Measurements from ENCODE around the gene MYH11. TPM values are rescaled to one million over a fixed set of nuclear protein-coding genes. Genes with fewer than 3 reads are reported as not detected.

Gene MYH11
- total RNA-seq, 4 donors from 2014 or later = 19.5 to 63.2 (median 24.6) TPM

DNA sequence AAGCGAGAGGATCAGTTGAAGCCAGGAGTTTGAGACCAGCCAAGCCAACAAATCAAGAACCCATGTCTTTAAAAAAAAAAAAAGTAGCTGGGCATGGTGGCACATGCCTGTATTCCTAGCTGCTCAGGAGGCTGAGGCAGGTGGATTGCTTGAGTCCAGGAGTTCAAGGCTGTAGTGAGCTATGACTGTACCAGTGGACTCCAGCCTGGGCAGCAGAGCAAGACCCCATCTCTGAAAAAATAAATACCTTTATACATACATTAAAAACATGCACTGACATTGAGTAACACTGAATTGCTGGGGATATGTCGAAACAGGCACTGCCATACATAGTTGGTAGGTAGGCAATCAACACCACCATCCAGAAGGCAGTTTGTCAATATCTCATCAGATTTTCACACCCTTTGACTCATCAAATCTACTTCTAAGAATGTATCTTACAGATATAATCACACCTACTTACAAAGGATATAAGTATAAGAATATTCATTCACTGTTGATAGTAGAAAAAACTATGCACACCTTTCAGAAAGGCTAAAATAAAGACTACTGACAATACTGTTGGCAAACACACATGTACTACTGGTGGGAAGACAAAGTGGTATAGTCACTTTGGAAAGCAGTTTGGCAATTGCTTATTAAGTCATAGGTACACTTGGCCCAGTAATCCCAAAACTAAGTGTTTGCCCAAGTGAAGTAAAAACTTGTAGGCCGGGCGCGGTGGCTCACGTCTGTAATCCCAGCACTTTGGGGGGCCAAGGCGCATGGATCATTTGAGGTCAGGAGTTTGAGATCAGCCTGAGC, 37.9 kb upstream of the MYH11 start:
- 93 to 94% methylated on average over 7 of the region's 7 CpGs for WGBS, 2 donors
- no peak for DNase-seq
- H3K27me3 ChIP-seq = no peaks in the 10 kb centered on the region
- H3K4me1 ChIP-seq = peaks cover 6% of the 10 kb centered on the region in 2 donors
- H3K4me3 ChIP-seq (replicated peaks in 1 of 3) = no peak overlapping the region
- TF ChIP-seq, protein P1, sequence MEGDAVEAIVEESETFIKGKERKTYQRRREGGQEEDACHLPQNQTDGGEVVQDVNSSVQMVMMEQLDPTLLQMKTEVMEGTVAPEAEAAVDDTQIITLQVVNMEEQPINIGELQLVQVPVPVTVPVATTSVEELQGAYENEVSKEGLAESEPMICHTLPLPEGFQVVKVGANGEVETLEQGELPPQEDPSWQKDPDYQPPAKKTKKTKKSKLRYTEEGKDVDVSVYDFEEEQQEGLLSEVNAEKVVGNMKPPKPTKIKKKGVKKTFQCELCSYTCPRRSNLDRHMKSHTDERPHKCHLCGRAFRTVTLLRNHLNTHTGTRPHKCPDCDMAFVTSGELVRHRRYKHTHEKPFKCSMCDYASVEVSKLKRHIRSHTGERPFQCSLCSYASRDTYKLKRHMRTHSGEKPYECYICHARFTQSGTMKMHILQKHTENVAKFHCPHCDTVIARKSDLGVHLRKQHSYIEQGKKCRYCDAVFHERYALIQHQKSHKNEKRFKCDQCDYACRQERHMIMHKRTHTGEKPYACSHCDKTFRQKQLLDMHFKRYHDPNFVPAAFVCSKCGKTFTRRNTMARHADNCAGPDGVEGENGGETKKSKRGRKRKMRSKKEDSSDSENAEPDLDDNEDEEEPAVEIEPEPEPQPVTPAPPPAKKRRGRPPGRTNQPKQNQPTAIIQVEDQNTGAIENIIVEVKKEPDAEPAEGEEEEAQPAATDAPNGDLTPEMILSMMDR (IDR thresholded peaks at IDR 0.05) = no peak
- TF ChIP-seq POLR2A (IDR thresholded peaks at IDR 0.05) = no peak
- H3K36me3 ChIP-seq = no peaks in the 10 kb centered on the region
- H3K27ac ChIP-seq = no peak overlapping the region
- no peaks in the 10 kb centered on the region for H3K9me3 ChIP-seq
- intact Hi-C loops (cut with DNase I) = loop anchor here (10.0 kb wide), 1 partner anchor 50 kb away; the partner anchor contains the start of gene ABCC1

DNA sequence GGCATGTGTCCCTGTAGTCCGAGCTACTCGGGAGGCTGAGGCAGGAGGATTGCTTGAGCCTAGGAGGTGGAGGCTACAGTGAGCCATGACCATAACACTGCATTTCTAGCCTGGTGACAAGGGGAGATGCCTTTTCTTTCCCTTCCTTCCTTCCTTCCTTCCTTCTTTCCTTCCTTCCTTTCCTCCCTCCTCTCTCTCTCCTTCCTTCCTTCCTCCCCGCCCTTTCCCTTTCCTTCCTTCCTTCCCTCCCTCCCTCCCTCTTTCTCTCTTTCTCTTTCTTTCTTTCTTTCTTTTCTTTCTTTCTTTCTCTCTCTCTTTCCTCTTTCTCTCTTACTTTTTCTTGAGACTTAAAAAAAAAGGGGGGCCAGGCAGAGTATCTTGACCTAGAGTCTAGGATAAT, 34.7 kb upstream of the MYH11 start:
- TF ChIP-seq POLR2A (IDR thresholded peaks at IDR 0.05) = no peak
- TF ChIP-seq, protein P1 (IDR thresholded peaks at IDR 0.05) = no peak
- no peaks in the 10 kb centered on the region for H3K9me3 ChIP-seq
- H3K4me1 ChIP-seq = peaks cover 14 to 17% of the 10 kb centered on the region in 2 donors
- 76 to 83% methylated on average over 3 of the region's 3 CpGs for whole genome bisulfite sequencing, 2 donors
- DNase-seq = no peak
- intact Hi-C loops (cut with DNase I) = loop anchor here (10.0 kb wide), 1 partner anchor 53 kb away; the partner anchor contains the start of gene ABCC1
- no peaks in the 10 kb centered on the region for H3K27me3 ChIP-seq
- no peaks in the 10 kb centered on the region for H3K36me3 ChIP-seq
- no peak overlapping the region for H3K4me3 ChIP-seq (replicated peaks in 1 of 3)
- no peak overlapping the region for H3K27ac ChIP-seq

DNA sequence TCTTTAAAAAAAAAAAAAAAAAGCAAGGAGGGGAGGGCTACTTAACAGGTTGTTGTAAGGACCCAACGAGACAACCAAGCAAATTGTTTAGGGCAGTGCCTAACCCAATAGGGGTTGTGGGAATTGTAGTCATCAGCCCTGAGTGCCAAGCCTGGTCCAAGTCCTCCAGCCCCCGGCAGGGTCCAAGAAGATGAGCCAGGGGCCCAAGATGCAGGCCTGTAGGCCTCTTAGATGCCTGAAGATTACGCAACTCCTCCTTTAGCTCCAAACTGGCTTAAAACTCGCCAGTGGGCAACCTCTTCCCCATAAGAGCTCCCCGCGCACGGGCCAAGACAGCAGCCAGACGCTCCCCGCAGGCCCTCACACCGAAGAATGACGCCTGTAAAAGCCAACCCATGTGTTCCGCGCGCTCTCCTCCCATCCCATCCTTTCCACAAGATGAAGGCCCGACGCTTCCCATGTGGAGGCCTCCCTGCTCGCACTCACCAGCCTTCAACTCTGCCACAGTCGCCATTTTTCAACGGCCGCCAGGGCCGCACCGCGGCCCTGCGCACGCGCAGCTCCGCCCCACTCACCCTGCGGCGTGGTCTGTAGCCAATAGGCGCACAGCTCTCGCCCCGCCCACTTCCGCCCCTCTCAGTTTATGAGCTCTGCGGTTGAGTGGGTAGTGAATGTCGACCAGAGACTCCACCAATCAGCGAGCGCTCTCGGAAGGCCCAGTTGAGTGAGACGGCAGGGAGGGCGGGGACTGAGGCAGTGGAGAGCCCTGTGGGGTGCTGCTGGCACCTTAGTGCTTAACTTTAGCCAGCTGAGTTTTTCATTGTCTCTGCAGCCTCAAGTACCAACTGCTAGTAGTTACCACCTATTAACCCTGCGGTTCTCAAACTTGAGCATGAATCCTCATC, 31.5 kb upstream of the MYH11 start, which contains the start of gene CEP20:
Gene CEP20 (minus strand): TSS at position 532 of the 905 bp plus-strand sequence. CDS start 18 bp downstream, at position 514.
- peak; percentile 100 for DNase-seq
- Histone ChIP-seq H3K4me1 (peaks cover 14 to 23% of the 10 kb centered on the region in 2 donors), H3K36me3 (no peaks in the 10 kb centered on the region), H3K27ac (peak within 1 kb of the TSS; percentile 81 to 84 (median 81)), H3K4me3 (replicated peaks in 1 of 3) (peak within 1 kb of the TSS; percentile 50 to 99 (median 89)), H3K27me3 (no peaks in the 10 kb centered on the region), H3K9me3 (no peaks in the 10 kb centered on the region)
- 1% methylated on average over 40 of the region's 41 CpGs for WGBS, 2 donors
- TF ChIP-seq, protein P1 (IDR thresholded peaks at IDR 0.05) = peak in 4 of 6 experiments; percentile 10 to 48 (median 40)
- peak in 1 of 2 donors; percentile 85 for TF ChIP-seq POLR2A (IDR thresholded peaks at IDR 0.05)
- intact Hi-C loops (cut with DNase I) = no loop called here

DNA sequence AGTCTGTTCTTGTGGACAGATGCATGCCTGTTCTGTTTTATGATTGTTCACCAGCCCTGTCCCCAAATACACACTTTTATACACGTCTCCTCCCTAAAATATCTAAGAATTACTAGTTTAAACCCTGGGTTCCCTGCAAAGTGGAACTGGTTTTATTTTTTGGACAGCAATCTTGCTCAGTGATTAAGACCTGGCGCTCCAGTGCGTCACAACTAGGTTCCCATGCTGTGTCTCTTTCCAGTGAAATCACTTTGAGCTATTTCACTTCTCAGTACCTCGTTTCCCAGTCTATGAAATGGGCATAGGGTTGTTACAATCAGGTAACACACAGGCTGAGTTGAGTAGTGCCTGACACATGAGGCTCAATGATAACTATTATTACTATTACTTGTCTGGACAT, 30.5 kb upstream of the MYH11 start:
- Histone ChIP-seq H3K4me3 (replicated peaks in 1 of 3) (peak overlapping the region in 2 of 3 donors; percentile 89 to 99), H3K4me1 (peaks cover 14 to 23% of the 10 kb centered on the region in 2 donors), H3K9me3 (no peaks in the 10 kb centered on the region), H3K27ac (no peak overlapping the region), H3K36me3 (peaks cover under 1 to 7% of the 10 kb centered on the region in 2 donors), H3K27me3 (no peaks in the 10 kb centered on the region)
- TF ChIP-seq, protein P1 (IDR thresholded peaks at IDR 0.05) = no peak
- no peak for TF ChIP-seq POLR2A (IDR thresholded peaks at IDR 0.05)
- 90% methylated on average over 4 of the region's 4 CpGs for whole genome bisulfite sequencing, 2 donors
- no peak for DNase-seq
- intact Hi-C loops (cut with DNase I) = no loop called here

Data from thyroid gland (tissue), 4 donors.